GM12865 (cell line): ENCODE results near the gene SLC50A1.

ENCODE experiments used
- DNase-seq: peaks from one replicate; pipeline ENCODE4 v3.0.0; 2010; ENCODE audit warnings: low read depth
- H3K4me3 ChIP-seq: 2 replicates; pipeline ENCODE4 v1.5.1; 2011; ENCODE audit warnings: mild to moderate bottlenecking, low read depth, low read length, control low read depth
- CTCF ChIP-seq: IDR thresholded peaks from 2 replicates; pipeline ENCODE4 v1.5.1; 2011; ENCODE audit warnings: low read length, control low read depth, low read depth, inconsistent platforms; ENCODE audit not compliant: insufficient read depth; ENCODE audit errors: missing control alignments

SLC50A1 gene

GRCh38 chr1:155173478-155174323 is 38.0 kb downstream of the SLC50A1 start, which contains the start of gene TRIM46:
TSS of gene TRIM46 (plus strand) at chr1:155173849. CDS start at chr1:155173967, 118 bp downstream.
- H3K4me3 ChIP-seq = peak within 1 kb of the TSS; percentile 60
- peak; percentile 54 for DNase-seq
- TF ChIP-seq CTCF = no peak

DNA sequence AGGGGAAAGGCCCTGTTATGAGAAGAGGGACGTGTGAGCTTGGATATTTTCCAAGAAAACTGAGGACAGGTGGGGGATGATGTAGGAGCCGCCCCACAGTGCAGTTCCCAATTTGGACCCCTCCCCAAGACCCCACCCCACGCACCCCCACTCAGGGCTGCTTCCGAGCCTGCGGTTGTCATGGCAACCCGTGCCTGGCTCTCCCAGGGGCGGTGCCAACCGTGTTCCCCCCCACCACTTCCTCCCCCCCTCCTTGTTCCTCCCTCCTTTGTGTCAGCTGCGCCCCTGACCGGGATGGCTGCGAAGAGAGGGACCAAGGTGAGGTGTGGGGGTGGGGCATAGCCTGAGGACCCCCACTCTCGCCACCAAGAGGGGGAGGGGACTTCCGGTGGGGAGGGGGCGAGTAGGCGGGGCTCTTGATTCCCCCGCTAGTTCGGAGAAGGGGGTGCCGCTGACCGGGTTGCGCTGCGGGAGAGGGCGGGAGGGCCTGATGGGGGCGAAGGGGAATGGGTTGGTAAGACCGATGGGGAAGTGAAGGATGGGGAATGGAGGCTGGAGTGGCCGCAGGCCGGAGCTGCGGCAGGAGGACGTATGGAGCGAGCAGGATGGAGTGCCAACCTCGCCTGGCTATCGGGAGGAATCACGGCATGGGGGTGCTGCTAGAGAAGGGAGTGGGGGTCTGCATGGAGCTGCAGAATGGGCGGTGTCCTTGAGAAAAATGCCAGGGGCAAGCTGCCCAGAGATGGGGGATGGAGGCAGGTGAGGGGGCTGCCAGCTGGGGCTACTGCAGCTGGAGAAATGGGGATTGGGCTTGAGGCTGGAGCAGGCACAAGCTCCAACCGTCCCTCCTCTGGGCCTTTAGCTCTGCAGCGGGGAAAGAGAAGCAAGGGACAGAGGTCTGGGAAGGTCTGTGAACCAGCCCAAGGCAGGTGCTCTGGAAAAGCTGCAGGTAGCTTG is 39.0 kb downstream of the SLC50A1 start:
- TF ChIP-seq CTCF = no peak
- peak overlapping the region; percentile 39 for H3K4me3 ChIP-seq
- DNase-seq = peak; percentile 30

DNA sequence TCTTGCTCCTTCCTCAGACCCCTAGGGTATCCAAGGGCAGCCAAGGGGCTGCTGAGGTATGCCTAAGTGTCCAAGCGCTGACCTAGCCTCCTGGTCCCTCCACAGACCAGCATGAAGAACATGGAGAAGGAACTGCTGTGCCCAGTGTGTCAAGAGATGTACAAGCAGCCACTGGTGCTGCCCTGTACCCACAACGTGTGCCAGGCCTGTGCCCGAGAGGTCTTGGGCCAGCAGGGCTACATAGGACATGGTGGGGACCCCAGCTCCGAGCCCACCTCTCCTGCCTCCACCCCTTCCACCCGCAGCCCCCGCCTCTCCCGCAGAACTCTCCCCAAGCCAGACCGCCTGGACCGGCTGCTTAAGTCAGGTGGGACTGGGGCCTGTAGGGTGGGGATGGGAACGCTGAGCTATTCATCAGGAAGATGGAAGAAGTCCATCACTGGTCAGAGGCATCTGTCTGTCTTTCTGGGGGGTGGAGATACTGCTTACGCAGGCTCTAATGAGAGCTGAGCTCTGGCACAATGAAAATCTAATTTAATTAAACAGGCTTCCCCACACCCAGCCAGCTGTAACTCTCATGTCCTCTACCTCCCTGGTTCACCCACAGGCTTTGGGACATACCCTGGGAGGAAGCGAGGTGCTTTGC is 39.8 kb downstream of the SLC50A1 start:
- H3K4me3 ChIP-seq = no peak overlapping the region
- DNase-seq = peak; percentile 2

DNA sequence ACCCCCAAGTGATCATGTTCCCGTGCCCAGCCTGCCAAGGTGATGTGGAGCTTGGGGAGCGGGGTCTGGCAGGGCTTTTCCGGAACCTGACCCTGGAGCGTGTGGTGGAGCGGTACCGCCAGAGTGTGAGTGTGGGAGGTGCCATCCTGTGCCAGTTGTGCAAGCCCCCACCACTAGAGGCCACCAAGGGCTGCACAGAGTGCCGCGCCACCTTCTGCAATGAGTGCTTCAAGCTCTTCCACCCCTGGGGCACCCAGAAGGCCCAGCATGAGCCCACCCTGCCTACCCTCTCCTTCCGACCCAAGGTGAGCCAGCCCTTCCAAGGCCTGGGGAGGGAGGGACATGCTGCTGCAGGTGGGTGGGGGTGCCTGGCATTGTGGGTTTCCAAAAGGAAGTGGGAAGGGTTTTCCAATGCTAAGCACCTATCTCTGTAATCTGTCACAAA is 40.3 kb downstream of the SLC50A1 start:
- TF ChIP-seq CTCF = peak; percentile 20
- no peak overlapping the region for H3K4me3 ChIP-seq
- DNase-seq = peak; percentile 29

More for the DNA sequence above, 39.8 kb downstream of the SLC50A1 start:
- TF ChIP-seq CTCF = no peak

DNA sequence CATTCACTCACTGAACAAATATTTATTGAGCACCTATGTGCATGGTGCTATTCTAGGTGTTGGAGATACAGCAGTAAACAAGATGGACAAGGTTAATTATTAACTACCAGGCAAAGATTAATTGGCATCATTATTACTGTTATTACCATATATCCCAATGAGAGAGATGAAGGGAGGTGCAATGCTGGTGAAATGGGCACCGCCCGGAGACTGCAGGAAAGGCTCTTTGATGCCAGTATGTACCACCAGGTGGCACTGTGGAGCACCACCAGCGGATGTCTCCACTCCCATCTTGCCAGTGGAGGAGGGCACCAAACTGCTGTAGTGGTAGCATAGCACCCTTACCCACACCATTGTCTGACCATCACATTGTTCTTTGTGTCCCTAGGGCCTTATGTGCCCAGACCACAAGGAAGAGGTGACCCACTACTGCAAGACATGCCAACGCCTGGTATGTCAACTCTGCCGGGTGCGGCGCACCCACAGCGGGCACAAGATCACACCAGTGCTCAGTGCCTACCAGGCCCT is 41.0 kb downstream of the SLC50A1 start:
- peak; percentile 91 for TF ChIP-seq CTCF
- no peak overlapping the region for H3K4me3 ChIP-seq
- DNase-seq = peak; percentile 82
